ENCODE measurements around the gene ARHGEF28.

- TF ChIP-seq CTCF (IDR thresholded peaks at IDR 0.05; ENCODE audit: borderline replicate concordance, extremely low read depth, low read length, poor library complexity, severe bottlenecking) (no peak), EZH2 (IDR thresholded peaks at IDR 0.05; ENCODE audit: borderline replicate concordance, low read depth, low read length, severe bottlenecking) (no peak)
Observed at GRCh38 chr5:73922224-73922623, 296.2 kb downstream of the ARHGEF28 start.

Measured in DND-41 (cell line).